Upper lobe of left lung (tissue), 6 donors: ENCODE measurements around the gene EGLN2. TPM values are rescaled to one million over a fixed set of nuclear protein-coding genes. Genes with fewer than 3 reads are reported as not detected.

Experiments used
- ATAC-seq, 2 donors: fragments of 200-7000 bp; cut with Tn5 transposase; one replicate each; pipeline ENCODE4 v1.9.1; 2022; ENCODE audit warnings: mild to moderate bottlenecking in 2 of 2, moderate library complexity in 2 of 2; ENCODE audit not compliant: low FRiP score in 2 of 2
- DNase-seq, 2 donors: peaks; one replicate each; pipeline ENCODE4 v3.0.0-alpha.2; 2019 to 2020
- H3K27ac ChIP-seq, 4 donors: fragments of 200-600 bp; sonication (generic); one replicate each; pipeline ENCODE4 v1.5.1; 2016 to 2019
- H3K27me3 ChIP-seq, 4 donors: fragments of 200-600 bp; sonication (generic); one replicate each; pipeline ENCODE4 v1.5.1; 2017 to 2019
- H3K36me3 ChIP-seq, 4 donors: fragments of 200-600 bp; sonication (generic); one replicate each; pipeline ENCODE4 v1.5.1; 2016 to 2019
- H3K4me1 ChIP-seq, 4 donors: fragments of 200-600 bp; sonication (generic); one replicate each; pipeline ENCODE4 v1.5.1; 2018 to 2019
- H3K4me3 ChIP-seq, 4 donors: fragments of 200-600 bp; sonication (generic); one replicate each; pipeline ENCODE4 v1.5.1; 2017 to 2019; ENCODE audit warnings: mild to moderate bottlenecking in 2 of 4, moderate library complexity in 1 of 4
- H3K9me3 ChIP-seq, 4 donors: fragments of 200-600 bp; sonication (generic); one replicate each; pipeline ENCODE4 v1.5.1; 2018 to 2019
- EP300 ChIP-seq, 4 donors: sonication (generic); formaldehyde crosslinking; IDR thresholded peaks; one replicate each; pipeline ENCODE4 v1.5.1; 2017; ENCODE audit warnings: antibody characterized with exemption in 4 of 4, control low read depth in 2 of 4
- POLR2A ChIP-seq, 4 donors: fragments of 450-650 bp; IDR thresholded peaks; one replicate each; pipeline ENCODE4 v1.5.1; 2016 to 2017; ENCODE audit warnings: antibody characterized with exemption in 4 of 4, mild to moderate bottlenecking in 2 of 4
- POLR2AphosphoS5 ChIP-seq, 2 donors: sonication (generic); formaldehyde crosslinking; IDR thresholded peaks; one replicate each; pipeline ENCODE4 v1.5.1; 2017; ENCODE audit warnings: antibody characterized with exemption in 2 of 2
- WGBS, 2 donors: methylation state at CpG; one replicate each; pipeline ENCODE4 v1.1.5; 2017 to 2018; 5-methylcytosine and 5-hydroxymethylcytosine counted together
- total RNA-seq, 6 donors: library from RNA; depleted of rRNA in 4 of 6; stranded (reverse); fragments of >200 nt in 4 of 6; gene quantifications; one replicate each; pipeline versions ENCODE4 v1.1.0 to v1.2.1, GENCODE V29; 2016 to 2021
- TF ChIP-seq, protein P1 (sequence below), 6 experiments: fragments of 450-650 bp in 4 of 6; fragments of 200-600 bp in 2 of 6; sonication (generic) in 2 of 6; IDR thresholded peaks; one replicate each; pipeline ENCODE4 v1.5.1; 2016 to 2019; ENCODE audit warnings: antibody characterized with exemption in 6 of 6
- donor health status: DM: no; HTN: no; CAD: no; lungs with moderate emphysema.
- donor health status: DM: no; HTN: yes; CAD: no; lungs with severe emphysema.

EGLN2 gene
- total RNA-seq, 6 donors from 2014 or later = 170 to 353 (median 211) TPM

DNA sequence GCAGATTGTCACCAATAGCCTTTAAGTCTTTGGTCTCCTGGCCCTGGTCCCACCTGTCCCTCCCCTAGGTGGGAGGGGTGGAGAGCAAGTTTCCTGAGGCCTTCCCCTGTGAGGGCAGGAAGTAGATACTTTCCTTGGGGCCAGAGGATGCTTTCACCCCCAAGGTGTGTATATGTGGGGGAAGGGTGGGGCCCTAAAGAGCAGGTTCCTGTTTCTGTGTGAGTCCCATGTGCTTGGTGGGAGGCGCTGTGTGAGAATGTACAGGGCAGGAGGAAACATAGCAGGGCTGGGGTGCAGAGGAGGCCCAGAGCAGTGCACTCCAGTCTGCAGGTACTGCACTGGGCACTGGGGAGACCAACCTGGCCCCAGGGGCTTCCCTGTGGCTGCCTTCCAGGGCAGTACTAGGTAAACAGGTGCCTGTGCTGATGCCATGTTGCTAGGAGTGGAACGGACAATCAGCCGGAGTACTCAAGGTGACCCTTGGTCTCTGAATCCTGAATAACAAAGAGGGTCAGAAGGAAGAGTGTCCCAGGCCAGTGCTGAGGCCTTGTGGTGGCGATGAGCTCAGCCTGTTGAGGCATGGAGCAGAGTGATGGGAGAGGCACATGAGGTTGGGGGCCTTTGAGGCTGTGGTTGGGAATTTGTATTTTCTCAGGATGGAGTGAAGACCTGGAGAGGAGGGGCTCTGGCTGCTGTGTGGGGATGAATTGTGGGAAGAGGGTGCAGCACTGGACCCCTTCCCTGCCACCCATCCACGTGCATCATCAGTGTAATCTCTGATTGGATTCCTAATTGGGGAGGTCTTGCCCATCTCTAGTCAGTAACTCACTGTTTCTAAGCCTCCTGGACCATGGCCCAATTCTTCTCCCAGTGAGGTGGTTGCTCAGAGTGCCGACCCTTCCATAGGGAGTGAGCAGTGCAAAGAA is 5.1 kb downstream of the EGLN2 start:
- H3K36me3 ChIP-seq = peaks cover 18 to 72% (median 43%) of the 10 kb centered on the region in 4 donors
- ATAC-seq = peak in 1 of 2 donors; percentile 1

DNA sequence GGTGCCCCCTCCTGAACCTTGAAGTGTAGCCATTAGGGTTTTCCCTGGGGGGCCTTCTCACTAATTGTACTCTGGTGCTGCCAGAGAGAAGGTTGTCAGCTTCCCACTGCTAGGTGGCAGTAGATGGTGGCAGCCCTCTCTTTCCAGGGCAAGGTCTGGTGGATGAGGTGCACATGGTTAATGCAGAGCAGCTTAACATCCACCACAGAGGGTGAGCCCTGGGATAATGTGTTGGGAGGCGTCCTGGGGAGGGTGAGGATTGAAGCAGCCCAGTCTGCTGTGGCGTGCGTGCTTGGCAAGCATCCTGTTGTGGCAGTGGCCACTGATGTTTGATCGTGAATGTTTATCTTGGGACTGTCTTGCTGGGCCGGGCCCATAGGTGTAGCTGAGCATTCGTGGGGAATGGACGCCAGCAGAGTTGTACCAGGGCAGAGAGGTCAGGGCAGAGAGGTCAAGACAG is 5.8 kb downstream of the EGLN2 start:
- DNase-seq (no peak), ATAC-seq (no peak)
- TF ChIP-seq POLR2AphosphoS5 (IDR thresholded peaks at IDR 0.05) = no peak
- 27 to 44% methylated on average over 4 to 5 of the region's 7 CpGs for WGBS, 2 donors
- peak overlapping the region; percentile 93 to 99 (median 98) for H3K27ac ChIP-seq
- H3K27me3 ChIP-seq = no peaks in the 10 kb centered on the region
- no peaks in the 10 kb centered on the region for H3K9me3 ChIP-seq
- no peak overlapping the region for H3K4me3 ChIP-seq
- H3K4me1 ChIP-seq = peaks cover 94 to 98% (median 95%) of the 10 kb centered on the region in 4 donors
- peaks cover 18 to 79% (median 46%) of the 10 kb centered on the region in 4 donors for H3K36me3 ChIP-seq

More for the DNA sequence above, 5.1 kb downstream of the EGLN2 start:
- H3K4me3 ChIP-seq = peak overlapping the region in 3 of 4 donors; percentile 16 to 99 (median 97)
- TF ChIP-seq POLR2AphosphoS5 (IDR thresholded peaks at IDR 0.05) (peak in 1 of 2 donors; percentile 51), POLR2A (IDR thresholded peaks at IDR 0.05) (no peak), EP300 (IDR thresholded peaks at IDR 0.05) (peak in 1 of 4 donors; percentile 11)
- TF ChIP-seq, protein P1, sequence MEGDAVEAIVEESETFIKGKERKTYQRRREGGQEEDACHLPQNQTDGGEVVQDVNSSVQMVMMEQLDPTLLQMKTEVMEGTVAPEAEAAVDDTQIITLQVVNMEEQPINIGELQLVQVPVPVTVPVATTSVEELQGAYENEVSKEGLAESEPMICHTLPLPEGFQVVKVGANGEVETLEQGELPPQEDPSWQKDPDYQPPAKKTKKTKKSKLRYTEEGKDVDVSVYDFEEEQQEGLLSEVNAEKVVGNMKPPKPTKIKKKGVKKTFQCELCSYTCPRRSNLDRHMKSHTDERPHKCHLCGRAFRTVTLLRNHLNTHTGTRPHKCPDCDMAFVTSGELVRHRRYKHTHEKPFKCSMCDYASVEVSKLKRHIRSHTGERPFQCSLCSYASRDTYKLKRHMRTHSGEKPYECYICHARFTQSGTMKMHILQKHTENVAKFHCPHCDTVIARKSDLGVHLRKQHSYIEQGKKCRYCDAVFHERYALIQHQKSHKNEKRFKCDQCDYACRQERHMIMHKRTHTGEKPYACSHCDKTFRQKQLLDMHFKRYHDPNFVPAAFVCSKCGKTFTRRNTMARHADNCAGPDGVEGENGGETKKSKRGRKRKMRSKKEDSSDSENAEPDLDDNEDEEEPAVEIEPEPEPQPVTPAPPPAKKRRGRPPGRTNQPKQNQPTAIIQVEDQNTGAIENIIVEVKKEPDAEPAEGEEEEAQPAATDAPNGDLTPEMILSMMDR (IDR thresholded peaks at IDR 0.05) = no peak
- H3K9me3 ChIP-seq = no peaks in the 10 kb centered on the region
- no peaks in the 10 kb centered on the region for H3K27me3 ChIP-seq
- H3K4me1 ChIP-seq = peaks cover 88 to 91% (median 89%) of the 10 kb centered on the region in 4 donors
- 68% methylated on average over 5 to 6 of the region's 6 CpGs for WGBS, 2 donors
- DNase-seq = peak in 1 of 2 donors; percentile 91
- H3K27ac ChIP-seq = peak overlapping the region; percentile 93 to 99 (median 98)

DNA sequence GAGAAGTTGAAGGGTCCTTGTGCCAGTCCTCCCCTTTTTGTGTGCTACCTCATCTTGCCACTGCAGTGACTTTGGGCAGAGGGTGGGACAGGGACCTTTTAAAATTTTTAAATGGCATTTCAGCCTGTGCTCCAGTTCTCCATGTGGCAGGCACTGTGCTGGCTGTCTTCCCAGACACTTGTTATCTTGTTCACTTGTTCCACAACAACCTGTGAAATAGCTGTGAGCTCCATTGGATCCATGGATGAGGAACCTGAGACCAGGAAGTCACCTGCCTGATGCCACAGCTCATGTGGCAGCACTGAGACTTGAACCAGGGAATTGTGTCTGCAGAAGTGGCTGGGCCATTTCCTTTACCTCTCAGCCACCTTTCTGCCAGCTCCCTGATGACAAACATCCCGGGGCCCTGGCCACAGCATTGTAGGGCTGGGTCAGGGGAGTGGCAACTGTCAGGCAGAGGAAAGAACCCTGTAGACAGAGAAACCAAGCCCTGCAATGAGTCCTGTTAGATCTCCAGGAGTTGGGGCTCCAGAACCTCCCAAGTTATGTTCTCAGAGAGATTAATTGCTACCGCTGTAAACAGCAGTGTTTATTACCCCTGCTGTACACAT is 6.4 kb downstream of the EGLN2 start:
- DNase-seq = peak in 1 of 2 donors; percentile 65
- TF ChIP-seq, protein P1 (IDR thresholded peaks at IDR 0.05) = no peak
- TF ChIP-seq POLR2AphosphoS5 (IDR thresholded peaks at IDR 0.05) (no peak), EP300 (IDR thresholded peaks at IDR 0.05) (no peak), POLR2A (IDR thresholded peaks at IDR 0.05) (no peak)
- H3K9me3 ChIP-seq = no peaks in the 10 kb centered on the region
- H3K36me3 ChIP-seq = peaks cover 18 to 77% (median 45%) of the 10 kb centered on the region in 4 donors
- no peaks in the 10 kb centered on the region for H3K27me3 ChIP-seq
- H3K4me3 ChIP-seq = no peak overlapping the region
- ATAC-seq = no peak
- H3K4me1 ChIP-seq = peaks cover 95 to 99% (median 96%) of the 10 kb centered on the region in 4 donors
- WGBS, 2 donors = 61 to 65% methylated on average over 2 of the region's 2 CpGs
- H3K27ac ChIP-seq = peak overlapping the region; percentile 93 to 99 (median 98)

DNA sequence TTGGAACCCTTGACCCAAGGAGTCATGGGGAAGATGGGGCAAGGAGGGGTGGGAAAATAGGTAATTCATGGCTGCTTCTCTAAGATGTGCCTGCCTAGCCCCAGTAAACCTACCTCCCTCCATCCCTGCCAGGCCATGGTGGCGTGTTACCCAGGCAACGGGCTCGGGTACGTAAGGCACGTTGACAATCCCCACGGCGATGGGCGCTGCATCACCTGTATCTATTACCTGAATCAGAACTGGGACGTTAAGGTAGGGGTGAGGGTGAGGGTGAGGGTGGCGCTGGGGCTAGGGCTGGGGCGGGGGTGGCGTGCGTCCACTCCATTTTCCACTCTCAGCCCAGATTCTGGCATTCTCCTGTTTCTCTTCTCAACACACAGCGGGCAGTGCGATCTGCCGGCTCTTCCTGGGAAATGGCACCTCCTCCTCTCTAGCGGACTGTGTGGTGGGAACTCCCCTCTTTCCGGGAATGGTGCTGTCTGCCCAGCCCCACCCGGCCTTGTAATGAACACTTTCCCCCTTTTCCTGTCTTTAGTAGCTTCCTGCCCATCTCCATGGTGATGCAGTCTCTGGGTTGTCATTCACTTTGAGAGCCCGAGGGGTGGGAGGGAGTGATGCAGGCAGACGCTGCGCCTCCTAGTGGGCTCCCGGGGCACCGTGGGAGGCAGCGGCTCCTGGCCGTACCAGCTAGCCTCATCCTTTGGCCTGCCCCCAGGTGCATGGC is 7.6 kb downstream of the EGLN2 start:
- DNase-seq (peak; percentile 87 to 93), ATAC-seq (peak; percentile 60 to 61)
- TF ChIP-seq POLR2AphosphoS5 (IDR thresholded peaks at IDR 0.05) = peak; percentile 82 to 96
- peak in 3 of 4 donors; percentile 79 to 91 (median 79) for TF ChIP-seq EP300 (IDR thresholded peaks at IDR 0.05)
- TF ChIP-seq POLR2A (IDR thresholded peaks at IDR 0.05) = peak in 1 of 4 donors; percentile 29
- TF ChIP-seq, protein P1 (IDR thresholded peaks at IDR 0.05) = peak; percentile 80 to 95 (median 92)
- 22 to 29% methylated on average over 22 to 24 of the region's 26 CpGs for WGBS, 2 donors
- Histone ChIP-seq H3K4me3 (peak overlapping the region in 2 of 4 donors; percentile 26), H3K27ac (peak overlapping the region; percentile 93 to 99 (median 98)), H3K36me3 (peaks cover 14 to 65% (median 35%) of the 10 kb centered on the region in 4 donors), H3K4me1 (peaks cover 88 to 97% (median 89%) of the 10 kb centered on the region in 4 donors), H3K27me3 (no peaks in the 10 kb centered on the region), H3K9me3 (no peaks in the 10 kb centered on the region)
